Activated CD8-positive, alpha-beta memory T cell treated with anti-CD3 and anti-CD28 coated beads, Interleukin-2, amount 50 U/mL, for 24 hours (primary cell): ENCODE results near the gene LYPLA2.
"Not testable (repeated sequence)": the region's sequence is repeated elsewhere in the genome, so short reads cannot be mapped to it uniquely, and the experiment has no call there.

ENCODE experiments used
- DNase-seq: peaks from one replicate; pipeline ENCODE4 v3.0.0-alpha.2; 2020; ENCODE audit errors: extremely low read depth

Gene LYPLA2

GRCh38 chr1:23779826-23780371 lies 11.0 kb upstream of the LYPLA2 start:
- DNase-seq, result no peak

- not testable (repeated sequence) for DNase-seq
Measured at GRCh38 chr1:23783141-23783540, 7.8 kb upstream of the LYPLA2 start.

- no peak for DNase-seq
Measured at GRCh38 chr1:23784846-23785245, 6.1 kb upstream of the LYPLA2 start.

GRCh38 chr1:23787701-23788100 lies 3.2 kb upstream of the LYPLA2 start:
- DNase-seq, result no peak

- no peak for DNase-seq
Measured at GRCh38 chr1:23788695-23789094, 2.2 kb upstream of the LYPLA2 start.

- no peak for DNase-seq
Measured at GRCh38 chr1:23791516-23792047, 637 bp downstream of the LYPLA2 start.

GRCh38 chr1:23792151-23792945 lies 1.4 kb downstream of the LYPLA2 start:
- DNase-seq, result no peak

- no peak for DNase-seq
Measured at GRCh38 chr1:23793018-23793781, 2.3 kb downstream of the LYPLA2 start.

- no peak for DNase-seq
Measured at GRCh38 chr1:23793861-23794731, 3.2 kb downstream of the LYPLA2 start.

- DNase-seq, result not testable (repeated sequence)
Measured at GRCh38 chr1:23794732-23795182, 3.8 kb downstream of the LYPLA2 start.

- no peak for DNase-seq
Measured at GRCh38 chr1:23795676-23796465, 4.9 kb downstream of the LYPLA2 start.

GRCh38 chr1:23796466-23797271 lies 5.7 kb downstream of the LYPLA2 start:
- DNase-seq, result no peak

- no peak for DNase-seq
Measured at GRCh38 chr1:23797478-23798448, 6.8 kb downstream of the LYPLA2 start.

- no peak for DNase-seq
Measured at GRCh38 chr1:23798662-23799142, 7.8 kb downstream of the LYPLA2 start.

- no peak for DNase-seq
Measured at GRCh38 chr1:23799255-23799569, 8.3 kb downstream of the LYPLA2 start.

- DNase-seq, result no peak
Measured at GRCh38 chr1:23799570-23800399, 8.8 kb downstream of the LYPLA2 start.
